ENCODE results near the gene IGDCC3.

Gene IGDCC3

DNA sequence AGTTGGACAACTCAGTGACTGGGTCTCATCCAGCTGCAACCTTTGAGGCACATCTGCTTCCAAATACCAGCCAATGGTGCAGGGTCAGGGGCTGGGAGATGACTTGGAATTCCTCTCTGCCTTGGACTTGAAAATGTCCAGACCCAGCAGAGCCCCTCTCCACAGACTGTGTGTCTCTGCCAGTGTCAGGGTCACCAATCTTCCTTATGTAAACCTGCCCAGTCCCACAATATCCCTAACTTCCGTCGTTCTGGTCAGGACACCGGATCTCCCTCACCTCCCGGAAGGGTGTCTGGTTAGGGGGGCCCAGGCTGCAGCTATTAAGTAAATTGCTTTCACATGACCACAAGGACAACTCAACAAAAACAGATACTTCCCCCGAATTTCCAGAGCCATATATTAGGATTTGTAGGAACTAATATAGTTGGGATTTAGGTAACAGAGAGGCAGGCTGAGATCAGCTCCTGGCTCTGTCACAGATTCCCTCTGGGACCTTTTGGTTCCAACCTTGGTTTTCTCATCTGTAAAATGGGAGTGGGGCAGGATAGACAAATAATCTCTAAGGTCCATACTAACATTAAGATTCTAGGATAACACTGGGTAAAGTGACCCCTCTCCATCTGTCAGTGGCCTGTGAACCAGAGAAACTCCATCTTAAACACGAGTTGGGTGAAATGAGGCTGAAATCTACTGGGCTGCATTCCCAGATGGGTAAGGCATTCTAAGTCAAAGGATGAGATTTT lies 30.8 kb downstream of the IGDCC3 start:
- H3K4me1 ChIP-seq: peaks cover 27% of the 10 kb centered on the region
- H3K36me3 ChIP-seq (replicated peaks): no peaks in the 10 kb centered on the region
- no peak for DNase-seq (ENCODE audit: low spot score in 2 of 2)
- no peak overlapping the region for H3K4me3 ChIP-seq
- in situ Hi-C loops (cut with MboI; ENCODE audit: low sequenced_read_pairs): no loop called here
- no peaks in the 10 kb centered on the region for H3K27me3 ChIP-seq (ENCODE audit: low read depth)
- no peaks in the 10 kb centered on the region for H3K9me3 ChIP-seq

DNA sequence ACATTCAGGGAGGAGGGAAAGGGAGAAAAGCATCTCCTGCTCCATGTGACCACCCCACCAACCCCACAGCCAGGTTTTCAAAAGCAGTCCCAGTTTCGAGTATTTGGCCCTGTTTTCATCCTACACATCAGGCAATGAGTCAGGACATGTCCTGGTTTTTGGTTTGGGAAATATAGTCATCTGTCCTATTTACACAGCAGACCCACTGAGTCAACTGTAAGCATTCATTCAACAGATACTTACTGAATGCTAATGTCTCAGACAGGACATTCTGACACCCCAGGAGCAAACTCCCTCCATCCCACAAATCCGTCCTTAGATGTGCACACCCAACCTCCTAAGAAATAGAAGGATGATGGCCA lies 32.9 kb downstream of the IGDCC3 start:
- in situ Hi-C loops (cut with MboI; ENCODE audit: low sequenced_read_pairs): no loop called here
- Histone ChIP-seq H3K4me3 (no peak overlapping the region), H3K36me3 (replicated peaks) (no peaks in the 10 kb centered on the region), H3K4me1 (peaks cover 18% of the 10 kb centered on the region), H3K27me3 (ENCODE audit: low read depth) (no peaks in the 10 kb centered on the region), H3K9me3 (no peaks in the 10 kb centered on the region)
- no peak for DNase-seq (ENCODE audit: low spot score in 2 of 2)

DNA sequence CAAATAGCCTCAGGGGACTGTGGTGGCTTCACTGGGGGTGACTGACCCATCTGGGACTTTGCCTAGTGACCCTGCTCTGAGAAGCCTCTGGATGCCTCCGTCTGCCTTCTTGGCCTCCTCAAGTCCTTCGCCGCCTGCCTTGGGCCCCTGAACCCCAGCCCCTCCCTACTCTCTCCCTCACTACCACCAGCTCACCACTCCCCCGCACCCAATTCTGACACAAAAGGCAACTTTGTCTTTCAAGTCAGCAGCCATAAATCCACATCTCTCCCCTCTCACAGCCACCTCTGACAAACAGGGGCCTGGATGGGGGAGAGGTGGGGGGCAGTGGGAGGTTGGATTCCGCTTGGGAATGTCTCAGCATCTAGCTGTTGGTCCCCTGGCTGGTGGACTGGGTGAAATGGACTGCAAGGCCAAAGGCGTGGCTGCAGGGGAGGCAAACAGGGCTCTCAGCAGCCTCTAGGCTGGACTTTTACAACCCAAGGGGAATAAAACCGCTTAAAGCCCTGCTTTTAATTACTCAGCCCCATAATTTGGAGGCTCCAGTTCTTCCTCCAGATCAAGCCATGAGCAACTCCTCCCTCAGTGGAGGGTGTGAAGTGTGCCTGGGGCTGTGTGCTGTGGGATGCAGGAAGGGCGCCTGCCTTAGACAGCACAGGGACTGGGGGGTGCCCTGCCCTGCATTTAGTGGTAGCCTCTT lies 33.4 kb downstream of the IGDCC3 start:
- no peak for DNase-seq (ENCODE audit: low spot score in 2 of 2)
- Histone ChIP-seq H3K4me3 (no peak overlapping the region), H3K27me3 (ENCODE audit: low read depth) (no peaks in the 10 kb centered on the region), H3K36me3 (replicated peaks) (no peaks in the 10 kb centered on the region), H3K4me1 (peaks cover 15% of the 10 kb centered on the region), H3K9me3 (no peaks in the 10 kb centered on the region)
- in situ Hi-C loops (cut with MboI; ENCODE audit: low sequenced_read_pairs): no loop called here

DNA sequence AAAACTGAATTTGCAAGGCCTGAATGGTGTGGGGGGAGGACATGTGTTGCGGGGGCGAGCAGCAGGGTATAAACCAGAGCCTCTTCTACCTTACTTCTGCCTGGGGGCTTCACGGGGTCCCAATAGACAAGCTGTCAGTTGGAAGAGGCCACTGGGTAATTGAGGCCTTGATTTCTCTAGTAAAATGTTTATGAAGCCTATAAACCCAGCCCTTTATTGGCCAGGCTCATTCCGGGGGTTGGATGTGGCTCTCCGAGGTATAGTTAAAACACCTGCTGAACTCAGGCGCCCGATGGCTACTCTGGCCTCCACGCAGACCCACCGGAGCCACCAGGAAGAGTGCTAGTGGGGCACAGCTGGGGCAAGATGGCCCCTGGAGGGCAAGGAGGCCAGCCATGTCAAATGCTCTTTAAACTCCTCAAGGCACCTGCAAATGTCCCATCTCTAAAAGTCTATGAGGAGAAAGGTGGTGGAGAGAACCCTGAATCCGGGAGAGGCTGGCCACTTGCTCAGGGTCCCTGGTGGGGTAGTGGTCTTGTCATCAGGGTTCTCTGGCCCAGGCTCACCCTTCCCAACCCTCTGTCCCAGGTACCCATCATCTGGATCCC lies 34.3 kb downstream of the IGDCC3 start:
- Histone ChIP-seq H3K27me3 (ENCODE audit: low read depth) (no peaks in the 10 kb centered on the region), H3K36me3 (replicated peaks) (no peaks in the 10 kb centered on the region), H3K4me1 (peaks cover 7% of the 10 kb centered on the region), H3K4me3 (no peak overlapping the region), H3K9me3 (no peaks in the 10 kb centered on the region)
- no peak for DNase-seq (ENCODE audit: low spot score in 2 of 2)
- in situ Hi-C loops (cut with MboI; ENCODE audit: low sequenced_read_pairs): no loop called here

DNA sequence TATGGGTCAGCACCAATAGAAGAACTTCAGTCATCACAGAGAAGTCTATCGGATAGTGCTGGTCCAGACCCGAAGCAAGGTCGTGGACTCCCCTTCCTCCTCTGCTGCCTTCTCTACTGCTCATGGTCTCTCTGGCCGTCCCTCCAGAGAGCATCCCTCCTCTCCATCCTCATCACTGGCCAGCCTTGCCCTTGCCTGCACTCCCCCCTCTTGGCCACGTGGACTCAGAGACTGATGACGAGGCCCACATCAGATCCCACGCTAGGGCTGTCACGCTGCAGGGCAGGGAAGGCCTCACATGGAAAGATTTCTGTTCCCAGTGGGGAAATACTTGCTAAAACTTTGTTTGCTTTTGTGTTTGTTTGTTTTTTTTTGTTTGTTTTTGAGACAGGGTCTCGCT lies 35.3 kb downstream of the IGDCC3 start:
- no peaks in the 10 kb centered on the region for H3K9me3 ChIP-seq
- no peak for DNase-seq (ENCODE audit: low spot score in 2 of 2)
- in situ Hi-C loops (cut with MboI; ENCODE audit: low sequenced_read_pairs): no loop called here
- H3K36me3 ChIP-seq (replicated peaks): no peaks in the 10 kb centered on the region
- H3K4me1 ChIP-seq: peaks cover 6% of the 10 kb centered on the region
- no peak overlapping the region for H3K4me3 ChIP-seq
- H3K27me3 ChIP-seq (ENCODE audit: low read depth): no peaks in the 10 kb centered on the region

DNA sequence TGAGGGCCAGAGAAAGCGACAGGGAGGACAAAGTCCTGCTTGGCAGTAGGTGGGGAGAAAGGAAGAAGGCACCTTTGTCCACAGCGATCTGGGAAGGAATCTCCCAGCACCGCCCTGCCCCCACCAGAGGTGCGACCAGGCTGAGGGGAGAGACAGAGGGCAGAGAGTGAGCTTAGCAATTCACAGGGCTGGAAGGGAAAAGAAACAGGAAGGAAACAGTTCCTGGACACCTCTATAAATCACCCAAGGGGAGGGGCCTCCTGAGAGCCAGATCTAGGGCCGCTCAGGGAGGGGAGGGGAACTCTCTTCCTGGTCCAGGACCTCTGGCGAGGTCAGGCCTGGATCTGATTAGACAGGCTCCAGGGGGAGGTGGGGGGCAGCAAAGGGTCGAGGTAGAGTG lies 37.9 kb downstream of the IGDCC3 start:
- in situ Hi-C loops (cut with MboI; ENCODE audit: low sequenced_read_pairs): no loop called here
- Histone ChIP-seq H3K36me3 (replicated peaks) (no peaks in the 10 kb centered on the region), H3K4me1 (peaks cover 21% of the 10 kb centered on the region), H3K4me3 (no peak overlapping the region), H3K9me3 (no peaks in the 10 kb centered on the region), H3K27me3 (ENCODE audit: low read depth) (no peaks in the 10 kb centered on the region)
- no peak for DNase-seq (ENCODE audit: low spot score in 2 of 2)

DNA sequence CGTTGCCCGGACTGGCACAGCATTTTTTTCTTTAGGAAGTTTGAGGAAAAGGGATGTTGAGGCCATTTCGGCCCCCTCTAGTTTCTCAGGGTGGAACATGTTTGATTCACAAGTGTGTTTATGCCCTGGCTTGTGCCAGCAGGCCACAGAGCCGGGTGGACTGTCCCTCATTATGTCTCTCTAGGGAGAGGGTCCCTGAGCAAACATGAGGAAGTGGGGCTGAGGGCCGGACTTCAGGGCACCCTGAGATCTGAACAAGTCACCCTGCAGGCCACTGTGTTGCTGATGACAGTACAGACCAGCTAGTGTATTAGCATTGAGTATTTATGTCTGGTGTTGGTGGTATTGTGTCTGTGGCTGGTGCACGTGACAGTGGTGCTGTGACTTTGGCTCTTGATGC lies 38.4 kb downstream of the IGDCC3 start:
- in situ Hi-C loops (cut with MboI; ENCODE audit: low sequenced_read_pairs): no loop called here
- no peaks in the 10 kb centered on the region for H3K9me3 ChIP-seq

DNA sequence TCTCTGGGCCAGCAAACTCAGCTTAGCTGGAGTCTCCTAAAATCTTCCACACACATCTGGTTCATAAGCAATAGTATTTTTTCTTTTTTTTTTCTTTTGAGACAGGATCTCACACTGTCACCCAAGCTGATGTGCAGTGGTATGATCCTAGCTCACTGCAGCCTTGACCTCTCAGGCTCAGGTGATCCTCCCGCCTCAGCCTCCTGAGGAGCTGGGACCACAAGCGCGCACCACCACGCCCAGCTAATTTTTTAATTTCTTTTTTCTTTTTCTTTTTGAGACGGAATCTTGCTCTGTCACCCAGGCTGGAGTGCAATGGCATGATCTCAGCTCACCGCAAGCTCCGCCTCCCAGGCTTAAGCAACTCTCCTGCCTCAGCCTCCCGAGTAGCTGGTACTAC lies 39.0 kb downstream of the IGDCC3 start:
- Histone ChIP-seq H3K36me3 (replicated peaks) (no peaks in the 10 kb centered on the region), H3K9me3 (no peaks in the 10 kb centered on the region), H3K27me3 (ENCODE audit: low read depth) (no peaks in the 10 kb centered on the region), H3K4me1 (peaks cover 32% of the 10 kb centered on the region), H3K4me3 (no peak overlapping the region)
- DNase-seq (ENCODE audit: low spot score in 2 of 2): no peak
- in situ Hi-C loops (cut with MboI; ENCODE audit: low sequenced_read_pairs): no loop called here

More for the DNA sequence above, 38.4 kb downstream of the IGDCC3 start:
- Histone ChIP-seq H3K27me3 (ENCODE audit: low read depth) (no peaks in the 10 kb centered on the region), H3K36me3 (replicated peaks) (no peaks in the 10 kb centered on the region), H3K4me1 (peaks cover 26% of the 10 kb centered on the region), H3K4me3 (no peak overlapping the region)
- no peak for DNase-seq (ENCODE audit: low spot score in 2 of 2)

DNA sequence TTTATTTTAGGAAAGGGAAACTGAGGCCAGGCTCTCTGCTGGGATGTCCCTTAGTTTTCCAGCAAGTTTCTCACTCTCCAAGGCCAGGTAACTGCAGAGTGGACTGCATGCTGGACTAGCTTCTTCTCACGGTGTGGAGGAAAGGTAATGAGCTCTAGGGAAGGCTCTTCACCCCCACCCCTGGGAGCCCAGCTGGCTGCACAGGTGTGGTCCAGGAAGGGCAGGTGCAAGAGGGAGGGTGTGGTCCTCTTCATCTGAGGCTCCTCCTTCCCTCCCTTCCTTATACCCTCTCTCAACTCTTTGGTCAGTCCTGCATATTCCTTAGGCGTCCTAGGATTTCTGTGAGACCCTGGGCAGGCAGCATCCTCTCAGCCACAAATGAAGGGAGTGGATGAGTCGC lies 39.4 kb downstream of the IGDCC3 start:
- Histone ChIP-seq H3K4me3 (no peak overlapping the region), H3K27me3 (ENCODE audit: low read depth) (no peaks in the 10 kb centered on the region), H3K9me3 (no peaks in the 10 kb centered on the region), H3K36me3 (replicated peaks) (no peaks in the 10 kb centered on the region), H3K4me1 (peaks cover 33% of the 10 kb centered on the region)
- in situ Hi-C loops (cut with MboI; ENCODE audit: low sequenced_read_pairs): no loop called here
- no peak for DNase-seq (ENCODE audit: low spot score in 2 of 2)

DNA sequence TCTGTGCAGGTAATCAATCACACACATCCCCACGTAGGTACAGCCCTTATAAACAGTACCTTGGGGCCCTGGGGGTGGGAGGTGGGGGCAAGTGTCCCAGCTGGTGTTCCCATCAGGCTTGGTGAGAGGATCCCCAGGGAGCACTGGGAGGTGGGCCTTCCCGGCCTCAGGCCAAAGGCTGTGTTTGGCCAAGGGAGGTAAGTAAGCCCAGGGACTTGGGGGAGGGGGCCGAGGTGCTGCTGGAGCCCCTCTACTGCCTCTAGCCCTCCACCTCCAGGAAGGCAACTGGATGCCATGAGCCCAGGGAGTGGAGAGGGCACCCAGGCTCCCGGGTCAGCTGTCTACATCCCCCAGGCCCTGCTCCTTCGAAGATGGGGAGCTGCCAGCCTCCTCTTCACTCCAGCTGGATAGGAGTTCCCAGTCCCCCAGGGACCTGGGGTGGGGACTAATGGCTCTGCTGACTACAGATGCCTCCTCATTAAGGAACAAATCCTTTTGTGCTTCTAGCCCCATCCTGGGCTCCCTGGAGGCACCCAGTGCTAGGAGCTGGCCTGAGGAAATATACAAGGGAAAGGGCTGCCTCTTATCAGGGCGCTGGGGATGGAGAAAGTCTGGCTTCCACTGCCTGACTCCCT lies 40.2 kb downstream of the IGDCC3 start:
- H3K36me3 ChIP-seq (replicated peaks): no peaks in the 10 kb centered on the region
- no peaks in the 10 kb centered on the region for H3K9me3 ChIP-seq
- DNase-seq (ENCODE audit: low spot score in 2 of 2): peak; percentile 63 to 77
- H3K27me3 ChIP-seq (ENCODE audit: low read depth): no peaks in the 10 kb centered on the region
- no peak overlapping the region for H3K4me3 ChIP-seq
- H3K4me1 ChIP-seq: peaks cover 33% of the 10 kb centered on the region
- in situ Hi-C loops (cut with MboI; ENCODE audit: low sequenced_read_pairs): no loop called here

DNA sequence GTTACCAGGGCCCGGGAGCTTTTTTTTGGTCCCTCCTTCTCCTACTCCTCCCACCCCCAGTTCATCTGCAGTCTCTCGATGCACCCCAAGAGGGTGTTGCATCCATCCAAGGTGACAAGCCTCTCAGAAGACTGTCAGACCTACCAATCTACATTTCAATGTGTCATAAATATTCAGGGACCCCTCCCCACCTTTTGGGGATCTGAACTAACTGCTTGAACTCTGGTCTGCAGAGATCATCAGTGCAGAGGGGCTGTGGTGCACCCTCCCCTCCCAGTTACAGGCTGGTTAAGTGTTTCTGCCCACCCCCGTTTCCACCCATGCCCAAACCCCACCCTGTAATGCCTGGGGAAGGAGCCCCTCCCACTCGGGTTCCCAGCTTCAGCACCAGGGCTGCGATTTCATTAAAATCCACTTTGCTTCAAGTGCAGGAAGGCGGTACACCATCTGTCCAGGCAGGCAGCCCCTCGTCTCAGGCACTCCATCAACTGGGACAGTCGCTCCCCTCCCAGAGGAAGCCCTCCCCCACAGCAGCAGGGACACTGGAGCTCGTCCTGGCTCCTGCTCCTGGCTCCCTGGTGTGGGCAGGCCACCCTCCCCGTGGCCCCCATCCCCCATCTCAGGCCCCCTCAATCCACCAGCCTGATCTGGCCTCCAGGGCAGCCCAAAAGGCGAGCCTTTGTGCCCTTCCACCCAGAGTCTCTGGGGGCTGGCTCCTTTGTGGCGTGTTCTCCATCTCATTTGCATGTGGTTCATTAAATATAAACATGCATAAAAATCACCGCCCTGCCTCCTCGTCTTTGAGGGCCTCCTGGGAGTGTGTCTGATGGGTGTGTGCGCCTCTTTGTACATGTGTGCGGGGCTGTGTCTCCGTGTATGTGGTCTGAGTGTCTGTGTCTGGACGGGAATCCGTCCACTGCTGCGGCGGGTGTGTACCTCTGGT lies 41.0 kb downstream of the IGDCC3 start:
- H3K27me3 ChIP-seq (ENCODE audit: low read depth): no peaks in the 10 kb centered on the region
- peak; percentile 60 to 80 for DNase-seq (ENCODE audit: low spot score in 2 of 2)
- H3K9me3 ChIP-seq: no peaks in the 10 kb centered on the region
- peaks cover under 1% of the 10 kb centered on the region; the same call in 1 of the 2 replicates for H3K36me3 ChIP-seq (replicated peaks)
- H3K4me3 ChIP-seq: no peak overlapping the region
- in situ Hi-C loops (cut with MboI; ENCODE audit: low sequenced_read_pairs): no loop called here
- peaks cover 33% of the 10 kb centered on the region for H3K4me1 ChIP-seq

DNA sequence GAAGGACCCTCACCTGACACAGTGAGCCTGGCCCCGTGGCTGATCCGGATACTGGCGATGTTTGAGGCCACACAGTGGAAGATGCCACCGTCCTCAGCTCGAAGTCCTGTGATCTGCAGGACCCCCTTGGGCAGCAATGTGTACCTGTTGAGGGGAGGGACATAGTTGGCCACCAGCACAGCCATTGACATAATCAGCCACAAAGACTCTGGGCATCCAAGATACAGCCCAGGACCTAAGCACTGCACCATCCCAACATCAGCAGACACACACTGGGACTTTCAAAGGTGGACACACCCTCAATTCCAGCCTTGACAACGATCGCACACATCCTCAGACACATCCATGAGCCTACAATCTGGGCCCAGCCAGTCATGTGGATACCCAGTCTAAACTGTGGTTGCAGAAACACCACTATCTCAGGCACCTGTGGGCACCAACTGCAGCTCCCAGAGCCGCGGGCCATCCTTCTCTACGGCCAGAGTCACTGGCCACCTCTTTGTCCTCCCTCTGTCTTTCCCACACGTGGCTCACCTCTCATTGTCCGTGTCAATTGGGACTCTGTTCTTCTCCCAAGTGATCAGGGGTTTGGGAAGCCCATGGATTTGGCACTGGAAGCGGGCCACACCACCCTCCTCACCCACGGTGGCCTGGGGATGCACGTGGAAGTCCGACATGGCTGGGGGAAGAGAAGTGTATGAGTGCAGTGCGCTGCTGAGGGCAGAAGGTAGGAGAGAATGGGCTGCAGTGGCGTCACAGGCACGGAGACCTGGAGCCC lies 42.3 kb downstream of the IGDCC3 start:
- Histone ChIP-seq H3K9me3 (no peaks in the 10 kb centered on the region), H3K4me3 (no peak overlapping the region), H3K27me3 (ENCODE audit: low read depth) (no peaks in the 10 kb centered on the region), H3K36me3 (replicated peaks) (peaks cover 12% of the 10 kb centered on the region), H3K4me1 (peaks cover 33% of the 10 kb centered on the region)
- in situ Hi-C loops (cut with MboI; ENCODE audit: low sequenced_read_pairs): no loop called here
- DNase-seq (ENCODE audit: low spot score in 2 of 2): no peak

Measured in HAP-1 (cell line).